ENCODE measurements around the gene ENTPD8.

The ENTPD8 gene

GRCh38 chr9:137393176-137394150, 47.7 kb downstream of the ENTPD8 start:
- DNase-seq (ENCODE audit: low read depth in 1 of 2, low spot score in 1 of 2), result no peak
- TF ChIP-seq SPI1 (IDR thresholded peaks at IDR 0.05; ENCODE audit: borderline replicate concordance, low read depth), result no peak
- no peak for TF ChIP-seq CTCF (IDR thresholded peaks at IDR 0.05; ENCODE audit: insufficient read depth, low read length)
- no peak for TF ChIP-seq POLR2AphosphoS5 (IDR thresholded peaks at IDR 0.05; ENCODE audit: low read depth)
- no peak for TF ChIP-seq GABPA (IDR thresholded peaks at IDR 0.05; ENCODE audit: low read depth)
- no peak for TF ChIP-seq REST (IDR thresholded peaks at IDR 0.05; ENCODE audit: insufficient replicate concordance, low read depth)
- H3K27ac ChIP-seq (replicated peaks), result no peak overlapping the region

GRCh38 chr9:137392232-137393007, 48.7 kb downstream of the ENTPD8 start:
- no peak overlapping the region for H3K4me3 ChIP-seq (replicated peaks; ENCODE audit: insufficient read depth, low read length)
- TF ChIP-seq POLR2AphosphoS5 (IDR thresholded peaks at IDR 0.05; ENCODE audit: low read depth), result no peak
- no peak for TF ChIP-seq SPI1 (IDR thresholded peaks at IDR 0.05; ENCODE audit: borderline replicate concordance, low read depth)
- no peak for TF ChIP-seq CTCF (IDR thresholded peaks at IDR 0.05; ENCODE audit: insufficient read depth, low read length)
- TF ChIP-seq REST (IDR thresholded peaks at IDR 0.05; ENCODE audit: insufficient replicate concordance, low read depth), result no peak
- TF ChIP-seq GABPA (IDR thresholded peaks at IDR 0.05; ENCODE audit: low read depth), result no peak
- no peaks in the 10 kb centered on the region for H3K27me3 ChIP-seq (ENCODE audit: insufficient read depth, poor library complexity, severe bottlenecking)
- DNase-seq (ENCODE audit: low read depth in 1 of 2, low spot score in 1 of 2), result no peak
- H3K27ac ChIP-seq (replicated peaks), result no peak overlapping the region

More at GRCh38 chr9:137393176-137394150, 47.7 kb downstream of the ENTPD8 start:
- H3K4me3 ChIP-seq (replicated peaks; ENCODE audit: insufficient read depth, low read length), result no peak overlapping the region
- no peaks in the 10 kb centered on the region for H3K27me3 ChIP-seq (ENCODE audit: insufficient read depth, poor library complexity, severe bottlenecking)

- Histone ChIP-seq H3K27me3 (ENCODE audit: insufficient read depth, poor library complexity, severe bottlenecking) (no peaks in the 10 kb centered on the region), H3K4me3 (replicated peaks; ENCODE audit: insufficient read depth, low read length) (no peak overlapping the region), H3K27ac (replicated peaks) (no peak overlapping the region)
- DNase-seq (ENCODE audit: low read depth in 1 of 2, low spot score in 1 of 2), result no peak
- no peak for TF ChIP-seq POLR2AphosphoS5 (IDR thresholded peaks at IDR 0.05; ENCODE audit: low read depth)
These were observed 49.8 kb downstream of the ENTPD8 start for GRCh38 chr9:137391411-137391754.
